GM18519 (cell line): Measurements from ENCODE around the gene STARD13.

Source experiments
- ATAC-seq: cut with Tn5 transposase; IDR thresholded peaks from one replicate; pipeline ENCODE4 v1.9.1; 2021; ENCODE audit warnings: mild to moderate bottlenecking, moderate library complexity; ENCODE audit not compliant: unreplicated experiment, low FRiP score

The STARD13 gene

DNA sequence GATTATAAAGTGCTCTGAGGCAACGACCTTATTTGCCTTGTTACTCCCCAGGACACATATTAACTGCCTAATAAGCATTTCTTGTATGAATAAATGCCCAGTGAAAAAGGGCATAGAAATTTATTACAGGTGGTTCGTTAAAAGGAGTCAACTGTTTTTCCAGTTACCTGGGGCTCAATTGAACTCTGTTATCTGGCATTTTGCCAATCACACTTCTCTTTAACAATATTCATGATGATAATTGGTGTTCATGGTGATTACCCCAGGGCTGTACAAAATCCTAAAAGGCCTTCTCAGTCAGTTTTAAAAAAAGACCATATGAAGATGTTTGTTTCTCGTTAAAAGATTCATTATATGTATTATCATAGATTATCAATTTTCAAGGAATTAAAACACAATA lies 212.2 kb downstream of the STARD13 start:
- no peak for ATAC-seq

- ATAC-seq, result no peak
Observed at GRCh38 chr13:33072759-33073158, 212.8 kb downstream of the STARD13 start.

DNA sequence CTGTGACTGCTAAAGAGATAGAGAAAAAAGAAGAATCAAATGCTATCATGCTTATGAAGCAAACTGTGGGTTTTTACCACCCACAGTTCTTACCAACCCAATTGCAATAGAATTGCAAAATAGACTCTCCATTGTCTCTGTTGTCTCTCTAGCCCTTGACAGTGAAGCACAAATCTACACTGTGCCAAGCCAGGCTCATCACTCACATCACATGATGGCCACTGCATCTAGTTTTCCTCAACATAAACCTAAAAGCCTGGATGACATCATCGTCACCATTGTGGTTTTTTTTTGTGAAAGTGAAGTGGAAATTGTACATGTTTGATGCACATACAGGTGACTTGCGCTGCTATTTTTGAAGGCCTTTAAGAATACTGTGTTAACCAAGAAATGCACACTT lies 213.3 kb downstream of the STARD13 start:
- no peak for ATAC-seq

GRCh38 chr13:33070713-33071112 lies 214.8 kb downstream of the STARD13 start:
- no peak for ATAC-seq

- ATAC-seq, result no peak
Observed at GRCh38 chr13:33069365-33069764, 216.2 kb downstream of the STARD13 start.

DNA sequence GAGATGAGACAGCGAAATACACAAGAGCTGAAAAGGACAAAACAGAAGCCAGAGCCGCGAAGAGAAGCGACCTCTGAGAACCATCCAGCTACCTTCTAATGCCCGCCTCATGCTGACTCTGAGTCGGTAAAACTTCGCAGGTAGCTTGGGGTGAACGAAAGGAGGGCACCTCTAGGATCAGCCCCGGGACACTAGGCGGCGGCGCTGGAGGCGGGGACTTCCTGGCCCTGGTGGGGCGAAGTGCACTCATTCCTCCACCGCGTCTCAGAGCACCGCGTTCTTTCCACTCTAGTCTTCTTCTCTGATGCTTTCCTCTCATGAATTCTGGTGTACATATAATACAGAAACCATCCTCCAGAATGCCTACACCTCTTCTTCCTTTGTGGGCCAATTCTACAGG lies 219.2 kb downstream of the STARD13 start:
- ATAC-seq, result no peak

- no peak for ATAC-seq
Observed at GRCh38 chr13:33060815-33061214, 224.7 kb downstream of the STARD13 start.

DNA sequence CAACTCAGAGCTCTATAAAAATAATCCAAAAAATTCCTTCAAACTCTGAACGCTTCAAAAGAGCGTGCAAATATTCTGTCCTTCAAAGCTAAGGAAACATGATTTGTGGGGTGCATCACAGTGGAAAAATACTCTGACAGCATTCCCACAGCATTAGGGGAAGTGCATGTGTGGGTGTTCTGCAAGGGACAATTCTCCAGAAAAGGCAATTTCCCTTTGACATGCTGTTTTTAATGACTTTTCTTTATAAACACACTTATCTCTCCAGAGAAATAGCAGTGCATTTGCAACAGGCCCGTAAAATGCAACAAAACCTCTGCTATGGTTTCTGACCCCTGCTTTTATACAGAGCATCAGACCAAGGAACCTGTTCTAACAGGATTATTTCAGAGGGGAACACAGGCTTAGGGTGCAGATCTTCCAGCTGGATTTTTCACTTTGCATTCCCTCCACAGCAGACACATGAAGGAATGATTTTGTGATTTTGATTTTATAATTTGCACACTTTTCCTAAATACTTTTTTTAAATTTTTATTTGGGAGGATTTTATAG lies 226.7 kb downstream of the STARD13 start:
- no peak for ATAC-seq

GRCh38 chr13:33057019-33057780 lies 228.4 kb downstream of the STARD13 start:
- no peak for ATAC-seq

- no peak for ATAC-seq
Observed at GRCh38 chr13:33053397-33054066, 232.0 kb downstream of the STARD13 start.
